ENCODE measurements around the gene ABCA2. TPM values are rescaled to one million over a fixed set of nuclear protein-coding genes. Genes with fewer than 3 reads are reported as not detected.
A peak's percentile ranks its signal among the peaks of the same experiment; 100 is the strongest.
"Not testable (repeated sequence)": the region's sequence is repeated elsewhere in the genome, so short reads cannot be mapped to it uniquely, and the experiment has no call there.

The ABCA2 gene
- total RNA-seq, 1 experiment from 2014 or later = 23.5 TPM

GRCh38 chr9:137035937-137036336 lies 7.9 kb upstream of the ABCA2 start:
- DNase-seq (ENCODE audit: low read depth) = no peak
- in situ Hi-C loops (cut with HindIII; ENCODE audit: low pct_unique_long_range_greater_than_20kb, low sequenced_read_pairs) = no loop called here

- no peak for DNase-seq (ENCODE audit: low read depth)
- in situ Hi-C loops (cut with HindIII; ENCODE audit: low pct_unique_long_range_greater_than_20kb, low sequenced_read_pairs) = no loop called here
These were observed 7.4 kb upstream of the ABCA2 start for GRCh38 chr9:137035507-137035834.

- in situ Hi-C loops (cut with HindIII; ENCODE audit: low pct_unique_long_range_greater_than_20kb, low sequenced_read_pairs) = no loop called here
- peak; percentile 58 for DNase-seq (ENCODE audit: low read depth)
These were observed 6.9 kb upstream of the ABCA2 start for GRCh38 chr9:137034709-137035506.

DNA sequence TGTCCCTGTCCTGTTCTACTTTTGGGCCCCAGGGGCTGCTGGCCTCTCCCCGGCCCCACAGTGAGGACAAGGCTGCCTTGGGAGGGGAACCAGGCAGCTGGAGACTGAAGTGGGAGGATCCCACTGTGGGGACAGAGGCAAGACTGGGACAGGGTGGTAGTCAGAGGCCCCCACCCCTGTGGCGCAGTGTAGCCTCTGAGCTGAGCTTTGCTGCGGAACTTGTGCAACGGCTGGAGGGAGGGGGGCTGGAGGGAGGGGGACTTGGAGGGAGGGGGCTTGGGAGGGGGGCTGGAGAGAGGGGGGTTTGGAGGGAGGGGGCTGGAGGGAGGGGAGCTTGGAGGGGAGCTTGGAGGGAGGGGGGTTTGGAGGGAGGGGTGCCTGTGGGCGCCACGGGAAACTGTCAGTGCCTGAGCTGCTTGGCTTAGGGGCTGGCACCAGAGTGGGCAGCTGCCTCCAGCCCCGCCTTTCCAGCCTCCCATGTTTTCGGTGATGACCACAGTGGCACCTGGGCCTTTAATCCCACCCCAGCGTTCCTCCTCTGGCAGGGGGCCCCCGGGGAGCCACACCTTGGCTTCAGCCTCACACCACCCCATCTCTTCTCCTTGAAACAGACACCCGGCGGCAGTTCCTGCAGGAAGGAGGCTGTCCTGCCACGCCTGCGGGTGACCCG lies 6.1 kb upstream of the ABCA2 start:
- in situ Hi-C loops (cut with HindIII; ENCODE audit: low pct_unique_long_range_greater_than_20kb, low sequenced_read_pairs) = no loop called here
- DNase-seq (ENCODE audit: low read depth) = no peak

- DNase-seq (ENCODE audit: low read depth); in situ Hi-C loops (cut with HindIII; ENCODE audit: low pct_unique_long_range_greater_than_20kb, low sequenced_read_pairs): not testable (repeated sequence)
These were observed 5.4 kb upstream of the ABCA2 start for GRCh38 chr9:137033481-137033880.

GRCh38 chr9:137032858-137033257 lies 4.8 kb upstream of the ABCA2 start:
- in situ Hi-C loops (cut with HindIII; ENCODE audit: low pct_unique_long_range_greater_than_20kb, low sequenced_read_pairs) = no loop called here
- DNase-seq (ENCODE audit: low read depth) = no peak

GRCh38 chr9:137031904-137032640 lies 4.0 kb upstream of the ABCA2 start, which contains the start of gene FUT7:
Gene FUT7, minus strand, starts transcription at chr9:137032088. Its CDS starts 97 bp downstream, at chr9:137031991.
- DNase-seq (ENCODE audit: low read depth) = no peak
- in situ Hi-C loops (cut with HindIII; ENCODE audit: low pct_unique_long_range_greater_than_20kb, low sequenced_read_pairs) = no loop called here

GRCh38 chr9:137030538-137031527 lies 2.8 kb upstream of the ABCA2 start:
- no peak for DNase-seq (ENCODE audit: low read depth)
- in situ Hi-C loops (cut with HindIII; ENCODE audit: low pct_unique_long_range_greater_than_20kb, low sequenced_read_pairs) = no loop called here

- in situ Hi-C loops (cut with HindIII; ENCODE audit: low pct_unique_long_range_greater_than_20kb, low sequenced_read_pairs) = no loop called here
- no peak for DNase-seq (ENCODE audit: low read depth)
These were observed 2.0 kb upstream of the ABCA2 start for GRCh38 chr9:137030006-137030405.

GRCh38 chr9:137029058-137029936 lies 1.3 kb upstream of the ABCA2 start:
- in situ Hi-C loops (cut with HindIII; ENCODE audit: low pct_unique_long_range_greater_than_20kb, low sequenced_read_pairs) = no loop called here
- DNase-seq (ENCODE audit: low read depth) = peak; percentile 52

GRCh38 chr9:137028263-137029057 lies 423 bp upstream of the ABCA2 start:
- in situ Hi-C loops (cut with HindIII; ENCODE audit: low pct_unique_long_range_greater_than_20kb, low sequenced_read_pairs) = no loop called here
- peak; percentile 43 for DNase-seq (ENCODE audit: low read depth)

GRCh38 chr9:137026828-137027227 lies 1.2 kb downstream of the ABCA2 start:
- no peak for DNase-seq (ENCODE audit: low read depth)
- in situ Hi-C loops (cut with HindIII; ENCODE audit: low pct_unique_long_range_greater_than_20kb, low sequenced_read_pairs) = no loop called here

GRCh38 chr9:137026384-137026783 lies 1.7 kb downstream of the ABCA2 start:
- in situ Hi-C loops (cut with HindIII; ENCODE audit: low pct_unique_long_range_greater_than_20kb, low sequenced_read_pairs) = no loop called here

GRCh38 chr9:137025517-137025966 lies 2.5 kb downstream of the ABCA2 start:
- in situ Hi-C loops (cut with HindIII; ENCODE audit: low pct_unique_long_range_greater_than_20kb, low sequenced_read_pairs) = no loop called here
- DNase-seq (ENCODE audit: low read depth) = peak; percentile 69

More at GRCh38 chr9:137026384-137026783, 1.7 kb downstream of the ABCA2 start:
- DNase-seq (ENCODE audit: low read depth) = no peak

DNA sequence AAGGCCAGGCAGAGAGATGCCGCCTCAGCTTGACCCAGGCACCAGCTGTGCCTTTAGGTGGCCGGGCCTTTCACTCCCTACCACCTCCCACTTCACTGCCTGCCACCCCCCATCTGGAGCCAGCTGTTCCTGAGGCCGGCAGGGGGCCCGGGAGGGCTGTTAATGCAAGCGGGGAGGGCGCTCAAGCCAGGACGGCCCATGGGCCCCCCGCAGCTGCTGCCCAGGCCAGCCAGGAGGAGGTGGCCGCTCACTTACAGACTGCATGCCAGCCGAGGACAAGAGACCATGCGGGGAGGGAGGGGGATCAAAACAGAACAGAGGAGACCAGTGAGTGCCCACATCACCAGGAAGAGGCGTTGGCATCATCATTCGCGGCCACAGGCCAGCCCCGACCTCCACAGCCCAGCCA lies 4.5 kb downstream of the ABCA2 start:
- DNase-seq (ENCODE audit: low read depth) = no peak
- in situ Hi-C loops (cut with HindIII; ENCODE audit: low pct_unique_long_range_greater_than_20kb, low sequenced_read_pairs) = no loop called here

DNA sequence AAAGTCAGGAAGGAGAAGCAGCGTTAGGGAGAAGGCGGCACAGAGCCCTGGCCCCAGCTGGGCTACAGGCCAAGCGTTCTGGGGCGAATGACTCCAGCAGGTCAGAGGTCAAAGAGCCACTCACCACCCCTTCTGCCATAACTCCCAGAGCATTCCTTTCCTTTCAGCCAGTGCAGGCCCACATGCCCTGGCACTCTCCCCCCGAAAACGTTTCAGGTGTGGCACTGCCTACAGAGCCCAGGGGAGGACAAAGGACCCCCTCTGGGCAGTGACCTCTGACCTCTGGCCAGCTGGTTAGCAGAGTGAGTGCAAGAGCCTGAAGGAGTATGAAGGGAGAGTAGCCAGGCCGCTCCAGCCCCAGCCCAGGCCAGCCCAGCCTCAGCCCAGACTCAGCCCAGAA lies 4.9 kb downstream of the ABCA2 start:
- DNase-seq (ENCODE audit: low read depth) = no peak
- in situ Hi-C loops (cut with HindIII; ENCODE audit: low pct_unique_long_range_greater_than_20kb, low sequenced_read_pairs) = no loop called here
